ENCODE data around the gene CABP1.
A peak's percentile ranks its signal among the peaks of the same experiment; 100 is the strongest.

DNA sequence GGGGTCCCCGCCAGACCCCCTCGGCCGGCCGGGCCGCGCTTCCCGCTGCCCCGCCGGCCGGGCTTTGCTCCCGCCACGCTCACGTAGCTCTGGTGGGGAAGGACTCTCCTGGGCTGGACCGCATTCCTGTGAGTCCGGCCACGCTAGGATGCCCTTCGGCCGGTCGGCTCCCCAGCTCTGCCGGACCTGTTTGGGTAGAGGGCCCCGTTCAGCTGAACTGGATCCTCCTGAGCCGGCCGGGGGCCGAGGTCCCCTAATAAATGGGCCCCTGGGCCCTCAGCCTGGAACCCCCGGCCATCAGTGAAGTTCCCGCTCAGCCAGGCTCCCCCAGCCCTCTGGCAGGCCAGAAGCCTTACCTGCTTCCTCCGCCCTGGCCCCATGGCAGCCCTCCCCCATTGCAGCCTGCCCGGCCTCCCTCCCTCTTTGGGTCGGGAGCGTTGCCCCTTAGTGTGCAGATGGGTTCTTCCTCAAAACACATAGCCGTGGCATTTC lies 70.4 kb downstream of the CABP1 start:
- TF ChIP-seq CTCF (conservative IDR thresholded peaks at IDR 0.05) (no peak), ZFX (IDR thresholded peaks at IDR 0.05) (peak; percentile 68)

All from C4-2B (cell line).